ENCODE measurements around the gene SLFN12L.
A peak's percentile ranks its signal among the peaks of the same experiment; 100 is the strongest.
"Not testable (repeated sequence)": the region's sequence is repeated elsewhere in the genome, so short reads cannot be mapped to it uniquely, and the experiment has no call there.

The SLFN12L gene

GRCh38 chr17:35496451-35497290, 40.8 kb downstream of the SLFN12L start:
- DNase-seq (ENCODE audit: low read depth, low spot score): no peak

- DNase-seq (ENCODE audit: low read depth, low spot score): no peak
These were observed 44.4 kb downstream of the SLFN12L start for GRCh38 chr17:35493040-35493439.

- DNase-seq (ENCODE audit: low read depth, low spot score): no peak
These were observed 46.1 kb downstream of the SLFN12L start for GRCh38 chr17:35491417-35491816.

GRCh38 chr17:35489944-35490343, 47.5 kb downstream of the SLFN12L start:
- DNase-seq (ENCODE audit: low read depth, low spot score): no peak

DNA sequence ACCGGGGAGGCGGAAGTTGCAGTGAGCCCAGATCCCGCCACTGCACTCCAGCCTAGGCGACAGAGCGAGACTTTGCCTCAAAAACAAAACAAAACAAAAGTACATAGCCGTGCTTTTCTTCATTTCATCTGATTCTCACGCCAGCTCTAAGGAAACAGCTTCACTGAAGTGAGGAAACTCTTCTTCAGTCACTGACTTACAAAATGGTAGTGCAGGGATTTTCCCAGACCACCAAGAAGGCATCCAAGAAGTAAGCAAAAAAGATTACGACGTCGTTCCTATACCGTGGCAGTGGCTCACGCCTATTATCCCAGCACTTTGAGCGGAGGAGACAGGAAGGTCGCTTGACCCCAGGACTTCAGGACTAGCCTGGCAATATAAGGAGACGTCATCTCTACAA, 48.5 kb downstream of the SLFN12L start:
- no peak for DNase-seq (ENCODE audit: low read depth, low spot score)

DNA sequence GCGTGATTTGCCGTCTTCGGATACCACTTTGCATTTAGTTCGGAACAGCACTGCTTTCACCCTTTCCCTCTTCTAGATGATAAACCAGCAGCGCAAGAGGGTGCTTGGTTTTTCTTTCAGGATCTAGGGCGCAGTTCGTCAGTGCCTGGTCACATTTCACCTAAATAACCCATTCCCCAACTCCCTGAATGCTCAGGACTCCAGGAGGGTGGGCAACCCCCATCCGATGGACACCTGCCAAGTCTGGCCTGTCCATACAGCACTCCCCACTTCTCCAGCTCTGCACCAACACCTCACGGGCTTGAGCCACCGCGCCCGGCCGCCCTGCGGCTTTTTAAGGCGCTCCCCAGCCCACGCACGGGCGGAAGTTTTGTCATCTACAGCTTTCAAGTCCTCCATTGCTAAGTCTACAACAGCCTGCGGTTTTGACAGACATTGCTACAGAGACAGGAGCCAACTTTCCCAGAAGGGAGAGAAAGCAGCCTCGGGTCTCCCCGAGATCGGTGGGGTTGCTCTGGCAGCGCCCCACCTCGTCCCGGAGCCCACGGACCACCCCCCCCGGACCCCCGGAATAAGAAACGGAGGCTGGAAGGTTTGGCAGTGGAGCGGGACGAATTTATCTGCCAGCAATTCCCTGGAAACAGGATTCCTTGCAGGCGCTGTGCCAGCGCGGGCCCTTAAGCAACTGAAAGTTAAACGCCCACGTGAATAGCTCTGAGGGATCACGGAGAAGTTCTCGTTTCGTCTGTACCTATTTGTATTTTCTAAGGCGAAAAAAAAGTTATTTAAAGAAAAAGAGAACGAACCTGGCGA, 50.4 kb downstream of the SLFN12L start:
- DNase-seq (ENCODE audit: low read depth, low spot score): peak; percentile 57

DNA sequence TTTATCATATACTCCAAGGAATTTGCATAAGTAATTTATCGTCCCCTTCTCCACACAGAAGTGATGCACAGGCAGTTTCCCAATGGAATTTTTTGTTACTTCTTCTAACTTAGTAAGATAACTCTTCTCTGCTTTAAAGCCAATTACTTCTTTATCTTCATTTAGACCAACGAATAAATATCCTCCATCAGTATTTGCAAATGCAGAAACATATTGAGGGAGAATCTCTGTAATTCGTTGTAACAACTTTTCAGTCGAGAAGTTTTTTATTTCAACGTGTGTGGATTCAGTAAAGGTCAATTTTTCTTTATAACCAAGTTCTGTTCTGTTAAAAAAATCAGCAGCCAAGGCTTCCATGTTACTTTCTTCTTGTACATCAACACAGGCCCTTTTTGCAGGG, 58.2 kb downstream of the SLFN12L start:
- DNase-seq (ENCODE audit: low read depth, low spot score): no peak

- no peak for DNase-seq (ENCODE audit: low read depth, low spot score)
These were observed 60.2 kb downstream of the SLFN12L start for GRCh38 chr17:35477248-35477647.

- no peak for DNase-seq (ENCODE audit: low read depth, low spot score)
These were observed 61.1 kb downstream of the SLFN12L start for GRCh38 chr17:35476283-35476820.

DNA sequence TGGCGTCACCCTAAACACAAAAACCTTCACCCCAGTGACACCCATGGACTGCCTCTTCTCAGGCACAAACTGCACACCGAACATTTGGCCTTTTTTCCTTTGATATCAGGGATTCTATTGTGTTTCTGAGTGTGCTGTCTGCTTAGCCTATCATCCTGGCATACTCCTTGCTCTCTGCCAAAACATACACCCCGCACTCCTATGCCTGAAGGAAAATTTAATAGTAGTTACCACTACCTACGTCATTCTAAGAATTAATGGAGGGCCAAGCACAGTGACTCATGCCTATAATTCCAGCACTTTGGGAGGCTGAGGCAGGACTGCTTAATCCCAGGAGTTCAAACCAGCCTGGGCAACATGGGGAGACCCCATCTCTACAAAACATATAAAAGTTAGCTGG, 69.0 kb downstream of the SLFN12L start:
- DNase-seq (ENCODE audit: low read depth, low spot score): no peak

GRCh38 chr17:35467824-35468223, 69.7 kb downstream of the SLFN12L start:
- no peak for DNase-seq (ENCODE audit: low read depth, low spot score)

DNA sequence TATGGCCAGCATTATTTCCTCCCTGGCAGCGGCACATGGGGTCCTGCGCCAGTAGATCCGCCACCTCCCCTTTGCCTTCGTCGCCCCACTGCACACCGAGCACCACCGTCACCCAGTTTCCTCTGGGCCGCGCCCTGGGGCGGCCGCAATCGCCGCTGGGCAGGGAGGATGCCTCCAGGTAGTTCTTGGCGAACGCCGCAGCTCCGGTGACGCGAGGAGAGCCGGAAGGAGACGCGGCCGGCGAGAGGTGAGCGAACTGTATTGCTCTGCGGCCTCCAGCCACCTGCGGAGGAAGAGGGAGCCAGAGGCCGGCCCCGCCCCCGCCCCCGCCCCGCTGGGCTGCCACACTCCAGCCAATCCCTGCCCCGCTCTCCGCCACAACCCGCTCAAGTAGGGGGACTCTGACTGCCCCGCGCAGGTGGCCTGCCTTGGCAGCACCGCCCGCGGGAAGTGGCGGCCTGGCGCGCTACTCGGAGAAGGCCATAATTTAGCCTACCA, 77.1 kb downstream of the SLFN12L start:
- DNase-seq (ENCODE audit: low read depth, low spot score): peak; percentile 26

- not testable (repeated sequence) for DNase-seq (ENCODE audit: low read depth, low spot score)
These were observed 83.4 kb downstream of the SLFN12L start for GRCh38 chr17:35454035-35454434.

GRCh38 chr17:35453171-35453570, 84.3 kb downstream of the SLFN12L start:
- no peak for DNase-seq (ENCODE audit: low read depth, low spot score)

DNA sequence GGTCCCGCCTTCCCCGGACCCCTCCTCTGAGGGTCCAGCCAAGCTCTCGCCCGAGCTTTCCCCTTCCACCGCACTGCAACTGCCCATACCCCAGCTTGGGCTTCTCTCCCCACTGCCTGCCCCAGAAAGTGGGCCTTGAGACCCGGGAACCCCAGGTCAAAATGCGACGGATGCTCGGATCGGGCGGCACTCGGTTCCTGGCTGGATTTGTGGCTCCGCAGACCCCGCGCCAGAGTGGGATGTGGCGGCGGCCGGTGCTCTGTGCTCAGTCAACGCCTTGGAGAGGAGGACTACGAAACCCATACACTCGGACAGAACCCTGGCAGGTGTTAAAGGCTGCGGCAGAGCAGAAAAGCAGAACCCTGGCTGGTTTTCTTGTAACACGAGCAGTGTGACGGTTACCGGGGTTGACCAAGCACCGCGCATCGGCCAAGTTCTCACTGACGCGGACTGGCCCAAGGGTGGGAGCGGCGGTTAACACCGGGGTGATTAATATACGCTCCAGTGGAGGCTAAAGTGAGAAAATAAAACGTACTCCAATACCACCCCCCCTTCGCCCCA, 88.0 kb downstream of the SLFN12L start:
- DNase-seq (ENCODE audit: low read depth, low spot score): peak; percentile 50

DNA sequence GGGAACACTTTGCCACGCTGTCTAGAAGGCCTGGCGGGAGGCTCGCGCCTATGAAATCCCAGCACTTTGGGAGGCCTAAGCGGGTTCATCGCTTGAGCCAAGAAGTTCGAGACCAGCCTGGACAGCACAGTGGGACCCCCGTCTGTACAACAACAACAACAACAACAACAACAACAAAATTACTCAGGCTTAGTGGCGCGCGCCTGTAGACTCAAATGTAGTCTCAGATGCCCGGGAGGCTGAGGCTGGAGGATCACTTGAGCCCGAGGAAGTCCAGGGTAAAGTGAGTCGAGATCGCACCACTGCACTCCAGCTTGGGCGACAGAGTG, 88.6 kb downstream of the SLFN12L start:
- DNase-seq (ENCODE audit: low read depth, low spot score): no peak

GRCh38 chr17:35448214-35448898, 89.1 kb downstream of the SLFN12L start, which contains the start of gene SLFN13:
TSS of gene SLFN13 (minus strand) at chr17:35448766. CDS start at chr17:35445680, 3,086 bp downstream.
- DNase-seq (ENCODE audit: low read depth, low spot score): peak; percentile 68

DNA sequence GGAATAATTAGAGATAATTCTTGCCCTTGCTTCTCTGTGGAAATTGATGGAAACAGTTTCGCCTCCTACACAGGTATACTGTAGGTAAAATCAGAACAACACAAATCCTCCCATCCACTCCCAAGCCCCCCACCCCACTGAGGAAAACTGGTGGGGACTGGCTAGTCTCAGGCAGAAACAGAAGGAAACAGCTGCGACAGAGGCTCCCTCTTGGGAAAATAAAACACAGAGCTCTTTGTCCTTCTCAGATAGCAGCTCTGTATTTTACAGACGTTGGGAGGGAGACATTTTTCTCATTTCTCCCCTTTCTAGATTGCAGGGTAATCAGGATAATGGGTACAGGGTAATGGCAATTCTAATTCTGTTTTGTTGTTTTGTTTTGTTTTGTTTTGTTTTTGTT, 90.0 kb downstream of the SLFN12L start:
- no peak for DNase-seq (ENCODE audit: low read depth, low spot score)

GRCh38 chr17:35438433-35438832, 99.0 kb downstream of the SLFN12L start:
- no peak for DNase-seq (ENCODE audit: low read depth, low spot score)

DNA sequence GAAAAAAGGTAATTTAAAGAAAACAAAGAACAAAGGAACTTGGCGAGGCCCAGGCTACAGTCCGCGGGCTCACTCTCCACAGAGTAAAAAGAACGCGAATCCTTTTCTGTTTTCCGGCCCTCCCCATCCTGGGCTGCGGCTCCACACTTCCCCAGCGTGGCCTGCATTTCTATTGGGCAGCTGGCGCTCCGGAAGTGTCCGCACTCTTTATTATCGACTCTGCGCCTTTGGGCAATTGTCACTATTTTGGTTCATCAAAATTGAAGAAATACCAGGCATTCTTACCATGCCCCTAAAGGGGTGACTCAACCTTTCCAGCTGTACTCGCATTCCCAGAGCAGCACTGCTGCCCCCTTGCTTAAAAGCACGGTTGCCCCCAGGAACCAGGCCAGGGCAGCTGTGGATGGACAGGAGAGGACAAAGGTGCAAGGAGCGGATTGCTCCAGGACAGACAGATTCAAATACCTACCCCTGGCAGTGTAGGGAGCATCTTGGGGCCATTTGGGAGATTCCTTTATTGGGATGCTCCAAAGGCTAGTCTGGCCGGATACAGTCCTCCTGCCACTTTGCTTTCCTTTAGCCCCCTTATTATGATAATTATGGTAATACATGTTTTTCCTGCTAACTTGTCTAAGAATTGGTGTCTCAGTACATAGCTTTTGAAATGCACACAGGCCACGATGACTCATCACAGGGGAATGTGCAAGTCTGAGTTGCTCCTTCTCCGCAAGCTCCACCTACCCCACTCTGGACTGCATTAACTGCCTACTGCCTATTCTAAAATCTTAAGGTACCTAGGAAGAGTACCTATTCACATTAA, 104.2 kb downstream of the SLFN12L start:
- DNase-seq (ENCODE audit: low read depth, low spot score): peak; percentile 98
